ENCODE measurements around the gene CDH4. TPM values are rescaled to one million over a fixed set of nuclear protein-coding genes. Genes with fewer than 3 reads are reported as not detected.

The CDH4 gene
- polyA plus RNA-seq, 4 donors: 0.09 to 4.1 (median 0.25) TPM

DNA sequence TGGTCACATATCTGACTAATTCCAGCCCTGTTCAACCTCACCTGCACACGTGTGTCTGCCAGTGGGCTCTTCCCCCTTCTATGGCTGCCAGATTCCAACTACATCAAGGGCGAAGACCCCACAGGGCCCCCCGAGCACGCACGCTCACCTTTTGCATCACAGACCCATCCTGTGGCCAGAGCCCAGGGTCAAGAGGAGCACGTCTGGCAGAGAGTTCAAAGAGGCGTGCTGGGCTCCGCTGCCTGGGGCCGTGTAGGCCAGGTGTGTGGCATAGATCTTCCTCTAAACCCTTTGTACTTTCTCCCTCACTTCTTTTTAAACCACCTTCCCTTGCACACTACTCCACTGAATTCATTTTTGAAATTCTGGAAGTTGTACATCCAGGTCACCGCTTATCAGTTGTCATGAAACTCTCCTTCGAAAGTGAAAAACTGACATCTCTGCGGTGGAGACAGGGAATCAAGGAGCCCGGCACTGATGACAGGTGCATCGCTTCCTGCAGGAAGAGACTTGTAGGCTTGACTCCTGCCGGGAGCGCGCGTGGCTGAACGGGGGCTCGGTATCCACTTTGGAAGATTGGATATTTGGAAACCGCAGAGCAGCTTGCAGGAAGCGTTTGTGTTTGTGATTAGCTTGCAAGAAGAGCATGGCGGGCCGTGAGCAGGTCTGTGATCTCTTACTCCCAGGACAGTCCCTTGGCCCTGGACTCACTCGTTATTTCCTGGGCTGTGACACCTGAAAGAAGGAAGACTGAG lies 397.2 kb downstream of the CDH4 start:
- no peak for FAIRE-seq
- no peak overlapping the region for H3K27ac ChIP-seq (ENCODE audit: low read depth in 1 of 3, low read length in 2 of 3)
- H3K4me3 ChIP-seq (ENCODE audit: low read depth in 1 of 3, low read length in 3 of 3): no peak overlapping the region
- DNase-seq: no peak
- no peaks in the 10 kb centered on the region for H3K36me3 ChIP-seq (ENCODE audit: control insufficient read depth in 3 of 3, insufficient read depth in 2 of 3, low read depth in 1 of 3, low read length in 3 of 3)
- no peaks in the 10 kb centered on the region for H3K9me3 ChIP-seq (ENCODE audit: control insufficient read depth in 2 of 2, insufficient read depth in 1 of 2, low read depth in 1 of 2, low read length in 1 of 2)
- WGBS, 3 donors: 69 to 78% (median 77%) methylated on average over 25 of the region's 25 CpGs
- no peaks in the 10 kb centered on the region for H3K4me1 ChIP-seq (ENCODE audit: control insufficient read depth in 3 of 3, insufficient read depth in 2 of 3, low read depth in 1 of 3, low read length in 2 of 3)
- peaks cover 0 to under 1% (median 0%) of the 10 kb centered on the region in 3 donors for H3K27me3 ChIP-seq (ENCODE audit: control insufficient read depth in 3 of 3, insufficient read depth in 3 of 3, low read length in 3 of 3)

DNA sequence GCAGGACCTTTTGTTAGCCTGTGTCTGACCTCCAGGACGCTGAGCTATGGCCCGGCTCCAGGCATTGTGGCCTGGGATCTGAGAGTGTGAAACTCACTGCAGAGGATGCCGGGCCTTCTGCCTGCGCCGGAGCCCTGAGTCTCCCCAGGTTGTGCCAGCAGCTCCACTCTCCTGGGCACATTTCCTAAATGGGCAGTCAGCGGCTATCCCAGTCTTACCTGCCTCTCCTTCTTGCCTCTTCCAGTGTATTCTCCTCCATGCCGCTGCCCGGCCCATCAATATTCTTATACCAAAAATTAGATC lies 397.8 kb downstream of the CDH4 start:
- no peaks in the 10 kb centered on the region for H3K27me3 ChIP-seq (ENCODE audit: control insufficient read depth in 3 of 3, insufficient read depth in 3 of 3, low read length in 3 of 3)
- H3K9me3 ChIP-seq (ENCODE audit: control insufficient read depth in 2 of 2, insufficient read depth in 1 of 2, low read depth in 1 of 2, low read length in 1 of 2): no peaks in the 10 kb centered on the region
- WGBS, 3 donors: 83 to 87% (median 84%) methylated on average over 8 of the region's 8 CpGs
- no peak for FAIRE-seq
- H3K4me3 ChIP-seq (ENCODE audit: low read depth in 1 of 3, low read length in 3 of 3): no peak overlapping the region
- H3K27ac ChIP-seq (ENCODE audit: low read depth in 1 of 3, low read length in 2 of 3): no peak overlapping the region
- no peaks in the 10 kb centered on the region for H3K4me1 ChIP-seq (ENCODE audit: control insufficient read depth in 3 of 3, insufficient read depth in 2 of 3, low read depth in 1 of 3, low read length in 2 of 3)
- H3K36me3 ChIP-seq (ENCODE audit: control insufficient read depth in 3 of 3, insufficient read depth in 2 of 3, low read depth in 1 of 3, low read length in 3 of 3): no peaks in the 10 kb centered on the region
- DNase-seq: no peak

DNA sequence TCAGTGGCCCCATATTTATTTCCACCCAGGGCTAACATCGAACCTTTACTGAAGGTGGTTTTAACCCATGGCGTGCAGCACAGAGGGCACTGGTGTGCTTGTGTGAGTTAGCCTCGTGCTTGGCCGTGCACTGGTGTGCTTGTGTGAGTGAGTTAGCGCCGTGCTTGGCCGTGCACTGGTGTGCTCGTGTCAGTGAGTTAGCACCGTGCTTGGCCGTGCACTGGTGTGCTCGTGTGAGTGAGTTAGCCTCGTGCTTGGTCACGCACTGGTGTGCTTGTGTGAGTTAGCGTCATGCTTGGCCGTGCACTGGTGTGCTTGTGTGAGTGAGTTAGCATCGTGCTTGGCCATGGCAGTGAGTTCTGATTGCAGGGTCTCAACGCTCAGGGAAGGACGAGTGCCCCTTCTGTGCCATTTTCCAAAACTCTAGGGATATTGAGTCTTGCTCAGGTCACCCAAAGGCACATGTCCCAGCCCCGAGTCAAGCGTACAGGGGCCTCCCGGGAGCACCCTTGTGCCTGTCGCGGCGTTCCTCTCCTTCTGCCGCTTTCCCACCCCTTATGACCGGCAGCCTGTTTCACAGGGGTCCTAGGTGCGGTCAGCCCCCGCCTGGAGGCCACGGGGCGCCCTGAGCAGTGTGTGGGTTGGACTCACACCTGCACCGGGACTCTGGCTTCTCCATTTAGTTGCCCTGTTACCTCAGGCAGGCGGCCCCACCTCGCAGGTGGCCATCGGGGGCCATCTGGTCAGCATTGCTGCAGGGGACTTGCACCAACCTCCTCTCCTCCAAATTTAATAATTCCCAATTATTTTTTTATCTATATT lies 399.1 kb downstream of the CDH4 start:
- DNase-seq (no peak), FAIRE-seq (no peak)
- no peaks in the 10 kb centered on the region for H3K4me1 ChIP-seq (ENCODE audit: control insufficient read depth in 3 of 3, insufficient read depth in 2 of 3, low read depth in 1 of 3, low read length in 2 of 3)
- WGBS, 3 donors: 82 to 86% (median 82%) methylated on average over 34 of the region's 34 CpGs
- H3K27me3 ChIP-seq (ENCODE audit: control insufficient read depth in 3 of 3, insufficient read depth in 3 of 3, low read length in 3 of 3): no peaks in the 10 kb centered on the region
- H3K4me3 ChIP-seq (ENCODE audit: low read depth in 1 of 3, low read length in 3 of 3): no peak overlapping the region
- no peak overlapping the region for H3K27ac ChIP-seq (ENCODE audit: low read depth in 1 of 3, low read length in 2 of 3)
- no peaks in the 10 kb centered on the region for H3K36me3 ChIP-seq (ENCODE audit: control insufficient read depth in 3 of 3, insufficient read depth in 2 of 3, low read depth in 1 of 3, low read length in 3 of 3)
- no peaks in the 10 kb centered on the region for H3K9me3 ChIP-seq (ENCODE audit: control insufficient read depth in 2 of 2, insufficient read depth in 1 of 2, low read depth in 1 of 2, low read length in 1 of 2)

DNA sequence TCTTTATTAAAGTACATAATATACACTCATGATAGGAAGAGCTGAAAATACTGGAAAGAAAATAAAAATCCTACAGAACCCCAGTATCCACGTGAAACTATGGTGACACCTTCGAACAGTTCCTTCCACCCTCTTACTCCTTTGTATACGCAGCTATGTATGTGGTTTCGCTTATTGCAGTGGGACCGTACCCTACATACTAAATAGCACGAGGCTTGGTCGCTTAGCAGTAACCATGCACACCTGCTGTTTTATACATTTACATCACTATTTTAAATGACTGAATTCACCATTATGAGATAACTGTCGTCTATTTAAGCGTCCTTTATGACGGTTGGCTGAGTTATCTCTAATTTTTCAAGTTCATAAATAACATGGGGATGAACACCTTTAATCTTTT lies 400.1 kb downstream of the CDH4 start:
- H3K4me3 ChIP-seq (ENCODE audit: low read depth in 1 of 3, low read length in 3 of 3): no peak overlapping the region
- DNase-seq: no peak
- WGBS, 3 donors: 86 to 92% (median 87%) methylated on average over 10 of the region's 10 CpGs
- no peaks in the 10 kb centered on the region for H3K36me3 ChIP-seq (ENCODE audit: control insufficient read depth in 3 of 3, insufficient read depth in 2 of 3, low read depth in 1 of 3, low read length in 3 of 3)
- no peaks in the 10 kb centered on the region for H3K4me1 ChIP-seq (ENCODE audit: control insufficient read depth in 3 of 3, insufficient read depth in 2 of 3, low read depth in 1 of 3, low read length in 2 of 3)
- no peaks in the 10 kb centered on the region for H3K9me3 ChIP-seq (ENCODE audit: control insufficient read depth in 2 of 2, insufficient read depth in 1 of 2, low read depth in 1 of 2, low read length in 1 of 2)
- no peak overlapping the region for H3K27ac ChIP-seq (ENCODE audit: low read depth in 1 of 3, low read length in 2 of 3)
- FAIRE-seq: no peak
- H3K27me3 ChIP-seq (ENCODE audit: control insufficient read depth in 3 of 3, insufficient read depth in 3 of 3, low read length in 3 of 3): no peaks in the 10 kb centered on the region

DNA sequence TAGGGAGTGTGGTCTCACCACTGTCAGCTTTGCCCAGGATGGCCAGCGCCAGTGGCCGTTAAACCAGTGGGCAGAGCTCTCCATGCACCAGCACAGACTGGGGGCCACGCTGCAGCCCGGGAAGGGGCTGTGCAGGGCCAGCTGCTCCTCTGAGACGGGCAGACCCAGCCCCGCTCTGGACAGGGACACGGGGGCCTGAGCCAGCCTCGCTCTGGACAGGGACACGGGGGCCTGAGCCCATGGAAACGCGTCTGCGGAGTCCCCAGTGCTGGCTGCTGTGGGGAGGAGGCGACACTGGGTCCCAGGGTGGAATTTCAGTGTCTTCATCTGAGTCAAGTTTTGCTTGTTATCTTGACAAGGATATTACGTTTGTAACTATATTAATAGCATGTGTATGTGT lies 402.7 kb downstream of the CDH4 start:
- Histone ChIP-seq H3K4me1 (ENCODE audit: control insufficient read depth in 3 of 3, insufficient read depth in 2 of 3, low read depth in 1 of 3, low read length in 2 of 3) (no peaks in the 10 kb centered on the region), H3K4me3 (ENCODE audit: low read depth in 1 of 3, low read length in 3 of 3) (no peak overlapping the region), H3K27ac (ENCODE audit: low read depth in 1 of 3, low read length in 2 of 3) (no peak overlapping the region), H3K9me3 (ENCODE audit: control insufficient read depth in 2 of 2, insufficient read depth in 1 of 2, low read depth in 1 of 2, low read length in 1 of 2) (no peaks in the 10 kb centered on the region), H3K36me3 (ENCODE audit: control insufficient read depth in 3 of 3, insufficient read depth in 2 of 3, low read depth in 1 of 3, low read length in 3 of 3) (no peaks in the 10 kb centered on the region), H3K27me3 (ENCODE audit: control insufficient read depth in 3 of 3, insufficient read depth in 3 of 3, low read length in 3 of 3) (no peaks in the 10 kb centered on the region)
- DNase-seq (no peak), FAIRE-seq (no peak)
- 78 to 79% (median 78%) methylated on average over 14 of the region's 14 CpGs for WGBS, 3 donors

DNA sequence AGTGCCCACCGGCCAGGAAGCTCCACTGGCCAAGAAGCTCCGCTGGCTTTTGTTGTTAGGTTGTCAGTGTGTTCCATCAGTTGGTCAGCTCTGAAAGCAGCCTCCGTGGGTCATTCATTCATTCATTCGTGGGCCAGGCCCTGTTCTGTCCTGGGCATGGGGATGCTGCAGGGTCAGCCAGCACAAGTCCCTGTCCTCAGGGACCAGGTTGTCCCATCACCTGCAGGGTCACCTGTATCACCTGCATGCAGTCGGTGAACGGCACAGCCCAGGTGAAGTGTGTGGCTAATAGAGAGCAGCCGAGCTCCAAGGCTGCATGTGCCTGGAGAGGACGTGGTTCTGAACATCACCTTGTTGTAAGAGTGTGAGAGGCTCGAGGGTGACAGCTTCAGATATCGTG lies 403.5 kb downstream of the CDH4 start:
- Histone ChIP-seq H3K27me3 (ENCODE audit: control insufficient read depth in 3 of 3, insufficient read depth in 3 of 3, low read length in 3 of 3) (no peaks in the 10 kb centered on the region), H3K9me3 (ENCODE audit: control insufficient read depth in 2 of 2, insufficient read depth in 1 of 2, low read depth in 1 of 2, low read length in 1 of 2) (no peaks in the 10 kb centered on the region), H3K4me1 (ENCODE audit: control insufficient read depth in 3 of 3, insufficient read depth in 2 of 3, low read depth in 1 of 3, low read length in 2 of 3) (no peaks in the 10 kb centered on the region), H3K4me3 (ENCODE audit: low read depth in 1 of 3, low read length in 3 of 3) (no peak overlapping the region), H3K36me3 (ENCODE audit: control insufficient read depth in 3 of 3, insufficient read depth in 2 of 3, low read depth in 1 of 3, low read length in 3 of 3) (no peaks in the 10 kb centered on the region), H3K27ac (ENCODE audit: low read depth in 1 of 3, low read length in 2 of 3) (no peak overlapping the region)
- FAIRE-seq: no peak
- WGBS, 3 donors: 66 to 69% (median 69%) methylated on average over 10 of the region's 10 CpGs
- no peak for DNase-seq

DNA sequence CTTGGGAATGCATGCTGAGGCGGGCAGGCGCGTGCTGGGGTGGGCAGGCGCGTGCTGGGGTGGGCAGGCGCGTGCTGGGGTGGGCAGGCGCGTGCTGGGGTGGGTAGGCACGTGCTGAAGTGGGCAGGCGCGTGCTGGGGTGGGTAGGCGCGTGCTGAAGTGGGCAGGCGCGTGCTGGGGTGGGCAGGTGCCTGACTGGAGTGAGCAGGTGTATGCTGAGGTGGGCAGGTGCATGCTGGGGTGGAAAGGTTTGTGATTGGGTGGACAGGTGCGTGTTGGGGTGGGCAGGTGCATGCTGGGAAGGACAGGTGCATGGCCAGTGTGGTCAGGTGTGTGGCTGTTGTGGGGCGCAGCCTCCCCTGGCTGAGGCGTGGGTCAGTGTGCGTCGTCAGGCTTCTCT lies 404.1 kb downstream of the CDH4 start:
- H3K27ac ChIP-seq (ENCODE audit: low read depth in 1 of 3, low read length in 2 of 3): no peak overlapping the region
- 67 to 81% (median 74%) methylated on average over 20 to 21 of the region's 21 CpGs for WGBS, 3 donors
- FAIRE-seq: no peak

DNA sequence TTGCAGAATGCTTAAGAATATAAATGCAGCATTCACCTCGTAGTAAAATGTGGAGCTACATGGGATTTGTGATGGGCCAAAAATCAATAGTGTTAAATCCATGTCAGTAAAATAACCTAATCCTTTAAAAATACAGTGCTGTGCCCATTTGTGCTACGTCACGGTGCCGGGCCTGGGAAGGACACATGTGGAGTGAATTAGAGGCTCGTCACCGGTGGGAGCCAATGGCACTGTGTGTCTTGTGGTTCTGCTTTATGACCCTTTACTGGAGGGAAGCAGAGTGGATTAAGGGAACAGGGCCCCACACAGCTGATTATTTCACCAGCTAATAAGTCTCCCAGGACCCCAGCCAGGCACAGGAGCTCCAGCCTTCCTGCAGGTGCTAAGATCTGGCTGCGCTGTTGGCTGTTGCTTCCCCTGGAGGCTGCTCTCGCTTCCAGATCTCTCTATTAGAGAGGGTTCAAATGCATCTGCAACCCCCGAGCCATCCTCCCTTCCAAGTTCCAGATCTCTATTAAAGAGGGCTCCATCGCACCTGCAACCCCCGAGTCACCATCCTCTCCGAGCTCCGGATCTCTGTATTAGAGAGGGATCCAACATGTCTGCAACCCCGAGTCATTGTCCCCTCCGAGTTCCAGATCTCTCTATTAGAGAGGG lies 405.8 kb downstream of the CDH4 start:
- Histone ChIP-seq H3K27ac (ENCODE audit: low read depth in 1 of 3, low read length in 2 of 3) (no peak overlapping the region), H3K4me1 (ENCODE audit: control insufficient read depth in 3 of 3, insufficient read depth in 2 of 3, low read depth in 1 of 3, low read length in 2 of 3) (no peaks in the 10 kb centered on the region), H3K27me3 (ENCODE audit: control insufficient read depth in 3 of 3, insufficient read depth in 3 of 3, low read length in 3 of 3) (no peaks in the 10 kb centered on the region), H3K36me3 (ENCODE audit: control insufficient read depth in 3 of 3, insufficient read depth in 2 of 3, low read depth in 1 of 3, low read length in 3 of 3) (no peaks in the 10 kb centered on the region), H3K4me3 (ENCODE audit: low read depth in 1 of 3, low read length in 3 of 3) (no peak overlapping the region), H3K9me3 (ENCODE audit: control insufficient read depth in 2 of 2, insufficient read depth in 1 of 2, low read depth in 1 of 2, low read length in 1 of 2) (no peaks in the 10 kb centered on the region)
- WGBS, 3 donors: 75 to 90% (median 81%) methylated on average over 15 of the region's 15 CpGs
- FAIRE-seq (no peak), DNase-seq (no peak)

More for the DNA sequence above, 404.1 kb downstream of the CDH4 start:
- DNase-seq: no peak
- H3K36me3 ChIP-seq (ENCODE audit: control insufficient read depth in 3 of 3, insufficient read depth in 2 of 3, low read depth in 1 of 3, low read length in 3 of 3): no peaks in the 10 kb centered on the region
- no peaks in the 10 kb centered on the region for H3K27me3 ChIP-seq (ENCODE audit: control insufficient read depth in 3 of 3, insufficient read depth in 3 of 3, low read length in 3 of 3)
- no peaks in the 10 kb centered on the region for H3K9me3 ChIP-seq (ENCODE audit: control insufficient read depth in 2 of 2, insufficient read depth in 1 of 2, low read depth in 1 of 2, low read length in 1 of 2)
- no peak overlapping the region for H3K4me3 ChIP-seq (ENCODE audit: low read depth in 1 of 3, low read length in 3 of 3)
- no peaks in the 10 kb centered on the region for H3K4me1 ChIP-seq (ENCODE audit: control insufficient read depth in 3 of 3, insufficient read depth in 2 of 3, low read depth in 1 of 3, low read length in 2 of 3)
